HepG2 (cell line): Measurements from ENCODE around the gene LZTR1.

Source experiments
- CEBPB ChIP-seq: IDR thresholded peaks from 2 replicates; pipeline ENCODE4 v1.6.1; 2011; ENCODE audit warnings: low read depth, low read length, improper control_type of control experiment, borderline replicate concordance
- PHF20 ChIP-seq: sonication (generic); formaldehyde crosslinking; IDR thresholded peaks from 2 replicates; pipeline ENCODE4 v1.5.0; 2020; ENCODE audit warnings: mild to moderate bottlenecking, missing genetic modification reagents
- POLR2AphosphoS5 ChIP-seq: IDR thresholded peaks from 2 replicates; pipeline ENCODE4 v1.6.1; 2012; ENCODE audit warnings: low read depth, low read length
- SCMH1 ChIP-seq: sonication (generic); formaldehyde crosslinking; IDR thresholded peaks from 2 replicates; pipeline ENCODE4 v1.9.0; 2021; ENCODE audit warnings: missing genetic modification reagents, mild to moderate bottlenecking, borderline replicate concordance
- TF ChIP-seq, protein P1 (sequence below): sonication (generic); formaldehyde crosslinking; IDR thresholded peaks from 2 replicates; pipeline ENCODE4 v1.4.0; 2020; ENCODE audit warnings: low read depth, missing genetic modification reagents
- TF ChIP-seq, protein P2 (sequence below): sonication (generic); formaldehyde crosslinking; IDR thresholded peaks from 2 replicates; pipeline ENCODE4 v1.4.0; 2020; ENCODE audit warnings: mild to moderate bottlenecking, missing genetic modification reagents

DNA sequence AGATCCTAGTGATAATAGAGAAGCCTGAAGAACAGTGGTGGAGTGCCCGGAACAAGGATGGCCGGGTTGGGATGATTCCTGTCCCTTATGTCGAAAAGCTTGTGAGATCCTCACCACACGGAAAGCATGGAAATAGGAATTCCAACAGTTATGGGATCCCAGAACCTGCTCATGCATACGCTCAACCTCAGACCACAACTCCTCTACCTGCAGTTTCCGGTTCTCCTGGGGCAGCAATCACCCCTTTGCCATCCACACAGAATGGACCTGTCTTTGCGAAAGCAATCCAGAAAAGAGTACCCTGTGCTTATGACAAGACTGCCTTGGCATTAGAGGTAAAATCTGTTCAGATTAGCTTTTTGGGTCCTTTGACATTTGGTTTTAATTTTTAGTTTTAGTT lies 48.2 kb upstream of the LZTR1 start:
- TF ChIP-seq POLR2AphosphoS5 (no peak), CEBPB (no peak), SCMH1 (CRISPR knock-in tag) (no peak), PHF20 (CRISPR knock-in tag) (no peak)
- TF ChIP-seq, protein P1, sequence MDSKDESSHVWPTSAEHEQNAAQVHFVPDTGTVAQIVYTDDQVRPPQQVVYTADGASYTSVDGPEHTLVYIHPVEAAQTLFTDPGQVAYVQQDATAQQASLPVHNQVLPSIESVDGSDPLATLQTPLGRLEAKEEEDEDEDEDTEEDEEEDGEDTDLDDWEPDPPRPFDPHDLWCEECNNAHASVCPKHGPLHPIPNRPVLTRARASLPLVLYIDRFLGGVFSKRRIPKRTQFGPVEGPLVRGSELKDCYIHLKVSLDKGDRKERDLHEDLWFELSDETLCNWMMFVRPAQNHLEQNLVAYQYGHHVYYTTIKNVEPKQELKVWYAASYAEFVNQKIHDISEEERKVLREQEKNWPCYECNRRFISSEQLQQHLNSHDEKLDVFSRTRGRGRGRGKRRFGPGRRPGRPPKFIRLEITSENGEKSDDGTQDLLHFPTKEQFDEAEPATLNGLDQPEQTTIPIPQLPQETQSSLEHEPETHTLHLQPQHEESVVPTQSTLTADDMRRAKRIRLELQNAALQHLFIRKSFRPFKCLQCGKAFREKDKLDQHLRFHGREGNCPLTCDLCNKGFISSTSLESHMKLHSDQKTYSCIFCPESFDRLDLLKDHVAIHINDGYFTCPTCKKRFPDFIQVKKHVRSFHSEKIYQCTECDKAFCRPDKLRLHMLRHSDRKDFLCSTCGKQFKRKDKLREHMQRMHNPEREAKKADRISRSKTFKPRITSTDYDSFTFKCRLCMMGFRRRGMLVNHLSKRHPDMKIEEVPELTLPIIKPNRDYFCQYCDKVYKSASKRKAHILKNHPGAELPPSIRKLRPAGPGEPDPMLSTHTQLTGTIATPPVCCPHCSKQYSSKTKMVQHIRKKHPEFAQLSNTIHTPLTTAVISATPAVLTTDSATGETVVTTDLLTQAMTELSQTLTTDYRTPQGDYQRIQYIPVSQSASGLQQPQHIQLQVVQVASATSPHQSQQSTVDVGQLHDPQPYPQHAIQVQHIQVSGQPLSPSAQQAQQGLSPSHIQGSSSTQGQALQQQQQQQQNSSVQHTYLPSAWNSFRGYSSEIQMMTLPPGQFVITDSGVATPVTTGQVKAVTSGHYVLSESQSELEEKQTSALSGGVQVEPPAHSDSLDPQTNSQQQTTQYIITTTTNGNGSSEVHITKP (CRISPR knock-in tag): no peak
- TF ChIP-seq, protein P2, sequence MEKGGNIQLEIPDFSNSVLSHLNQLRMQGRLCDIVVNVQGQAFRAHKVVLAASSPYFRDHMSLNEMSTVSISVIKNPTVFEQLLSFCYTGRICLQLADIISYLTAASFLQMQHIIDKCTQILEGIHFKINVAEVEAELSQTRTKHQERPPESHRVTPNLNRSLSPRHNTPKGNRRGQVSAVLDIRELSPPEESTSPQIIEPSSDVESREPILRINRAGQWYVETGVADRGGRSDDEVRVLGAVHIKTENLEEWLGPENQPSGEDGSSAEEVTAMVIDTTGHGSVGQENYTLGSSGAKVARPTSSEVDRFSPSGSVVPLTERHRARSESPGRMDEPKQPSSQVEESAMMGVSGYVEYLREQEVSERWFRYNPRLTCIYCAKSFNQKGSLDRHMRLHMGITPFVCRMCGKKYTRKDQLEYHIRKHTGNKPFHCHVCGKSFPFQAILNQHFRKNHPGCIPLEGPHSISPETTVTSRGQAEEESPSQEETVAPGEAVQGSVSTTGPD: no peak
